ENCODE data around the gene LRRC74A.

- no peak for TF ChIP-seq POLR2AphosphoS5 (IDR thresholded peaks at IDR 0.05; ENCODE audit: insufficient read depth, low read depth, low read length)
- TF ChIP-seq CTCF (IDR thresholded peaks at IDR 0.05; ENCODE audit: extremely low read depth in 1 of 2, insufficient read depth in 1 of 2, low read depth in 1 of 2, low read length in 2 of 2): no peak
Observed at GRCh38 chr14:76842414-76842813, 16.2 kb downstream of the LRRC74A start.

Measured in endothelial cell of umbilical vein (primary cell).